GM21526 (cell line): ENCODE data around the gene MOB3A.

Experiments
- ATAC-seq: cut with Tn5 transposase; IDR thresholded peaks from one replicate; pipeline ENCODE4 v1.9.1; 2021; ENCODE audit warnings: moderate library complexity; ENCODE audit not compliant: unreplicated experiment, low FRiP score

The MOB3A gene

DNA sequence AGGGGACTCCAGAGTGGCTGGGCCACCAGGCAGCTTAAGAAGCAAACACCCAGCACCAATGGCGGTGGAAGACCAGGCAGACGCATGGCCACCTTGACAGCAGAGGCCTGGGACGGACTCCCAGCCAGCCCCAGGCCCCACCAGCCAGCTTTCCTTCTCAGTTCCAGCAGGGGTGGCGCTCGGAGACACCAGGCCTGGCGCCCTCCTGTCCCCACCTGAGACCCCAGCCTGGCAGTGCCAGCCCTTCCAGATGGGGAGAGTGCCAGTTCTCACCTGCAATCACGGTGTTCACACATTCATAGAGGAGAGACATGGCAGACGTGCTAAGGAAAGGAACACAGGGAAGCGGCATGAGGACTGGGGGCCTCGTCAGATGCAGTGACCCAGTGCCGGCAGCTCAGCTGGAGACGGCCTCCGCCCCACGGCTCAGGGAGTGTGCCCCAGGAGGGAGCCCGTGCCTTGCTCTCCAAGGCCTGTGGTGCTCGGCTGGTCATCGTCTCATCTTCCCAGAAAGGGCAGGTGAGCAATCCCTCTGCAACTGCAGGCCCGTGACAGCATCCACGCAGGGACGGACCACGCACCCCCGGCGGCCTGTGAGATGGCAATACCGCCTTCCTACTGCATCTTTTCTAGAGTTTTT lies 30.9 kb upstream of the MOB3A start:
- no peak for ATAC-seq

DNA sequence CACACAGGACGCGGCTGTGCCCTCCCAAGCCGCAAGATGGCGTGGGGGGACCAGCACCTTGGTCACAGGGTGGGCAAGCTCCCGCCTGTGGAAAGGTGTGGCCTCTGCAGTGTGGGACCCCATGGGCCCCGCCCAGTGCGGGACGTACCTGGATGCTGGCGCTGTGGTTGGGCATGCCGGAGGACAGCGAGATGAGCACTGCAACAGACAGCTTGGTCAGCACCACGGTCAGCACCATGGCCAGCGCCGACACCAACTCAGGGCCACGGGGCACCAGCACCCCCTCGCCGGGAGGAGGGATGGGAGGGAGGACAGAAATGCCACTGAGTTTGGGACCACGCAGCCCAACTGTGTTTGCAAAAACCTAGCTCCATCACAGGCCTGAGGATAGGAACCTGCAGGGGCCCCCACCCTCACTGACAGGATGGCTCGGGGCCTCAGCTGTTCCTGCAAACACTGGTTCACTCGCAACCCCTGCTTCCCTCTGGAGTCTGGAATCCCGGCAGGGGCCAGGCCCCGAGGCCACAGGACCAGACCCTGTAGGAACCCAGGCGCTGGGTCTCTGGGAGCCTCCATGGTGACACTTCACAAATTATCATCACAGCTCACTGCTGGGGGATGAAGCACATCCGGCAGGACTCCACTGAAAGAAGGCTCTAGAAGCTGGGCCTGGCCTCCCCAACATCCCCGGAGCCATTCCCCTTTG lies 27.7 kb upstream of the MOB3A start:
- no peak for ATAC-seq

DNA sequence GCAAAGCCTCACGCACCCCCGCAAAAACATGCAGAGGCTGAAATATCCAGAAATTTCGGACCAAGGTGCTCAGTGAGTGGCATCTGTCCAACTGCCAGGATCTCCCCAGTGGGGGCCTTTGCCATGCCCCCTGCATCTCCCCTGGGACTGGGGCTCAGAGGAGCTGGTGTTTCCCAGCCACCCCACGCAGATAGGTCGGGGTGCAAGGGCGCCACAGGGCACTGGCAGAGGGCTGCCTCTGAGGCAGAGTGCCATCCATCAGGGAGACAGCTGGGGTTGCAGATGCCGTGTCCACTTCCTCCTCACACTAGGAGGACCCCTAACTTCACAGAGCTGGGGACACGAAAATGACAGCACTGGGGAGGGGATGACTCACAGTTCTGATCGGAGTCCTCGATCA lies 26.9 kb upstream of the MOB3A start:
- ATAC-seq = no peak

GRCh38 chr19:2122251-2122650 lies 26.1 kb upstream of the MOB3A start:
- ATAC-seq = no peak

- no peak for ATAC-seq
Observed at GRCh38 chr19:2121416-2122051, 25.4 kb upstream of the MOB3A start.

- no peak for ATAC-seq
Observed at GRCh38 chr19:2120821-2121220, 24.7 kb upstream of the MOB3A start.

GRCh38 chr19:2119921-2120785 lies 24.0 kb upstream of the MOB3A start:
- ATAC-seq = no peak

DNA sequence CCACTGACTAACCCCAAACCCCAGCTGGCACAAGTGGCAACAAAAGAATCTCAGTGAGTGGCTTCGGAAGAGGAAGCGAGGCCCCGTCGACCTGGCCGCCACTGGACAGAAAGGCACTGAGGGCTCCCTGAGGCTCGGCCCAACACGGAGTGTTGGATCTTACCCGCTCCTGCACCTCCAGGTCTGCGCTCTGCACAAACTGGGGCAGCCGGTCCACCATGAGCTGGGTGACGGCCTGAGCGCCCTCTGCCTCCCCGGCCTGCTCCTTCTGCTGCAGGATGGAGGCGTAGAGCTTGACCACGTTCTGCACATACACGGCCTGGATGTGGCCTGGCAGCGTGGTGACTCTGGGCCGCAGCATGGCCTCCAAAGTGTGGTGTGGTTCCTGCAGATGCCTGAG lies 22.3 kb upstream of the MOB3A start:
- no peak for ATAC-seq

DNA sequence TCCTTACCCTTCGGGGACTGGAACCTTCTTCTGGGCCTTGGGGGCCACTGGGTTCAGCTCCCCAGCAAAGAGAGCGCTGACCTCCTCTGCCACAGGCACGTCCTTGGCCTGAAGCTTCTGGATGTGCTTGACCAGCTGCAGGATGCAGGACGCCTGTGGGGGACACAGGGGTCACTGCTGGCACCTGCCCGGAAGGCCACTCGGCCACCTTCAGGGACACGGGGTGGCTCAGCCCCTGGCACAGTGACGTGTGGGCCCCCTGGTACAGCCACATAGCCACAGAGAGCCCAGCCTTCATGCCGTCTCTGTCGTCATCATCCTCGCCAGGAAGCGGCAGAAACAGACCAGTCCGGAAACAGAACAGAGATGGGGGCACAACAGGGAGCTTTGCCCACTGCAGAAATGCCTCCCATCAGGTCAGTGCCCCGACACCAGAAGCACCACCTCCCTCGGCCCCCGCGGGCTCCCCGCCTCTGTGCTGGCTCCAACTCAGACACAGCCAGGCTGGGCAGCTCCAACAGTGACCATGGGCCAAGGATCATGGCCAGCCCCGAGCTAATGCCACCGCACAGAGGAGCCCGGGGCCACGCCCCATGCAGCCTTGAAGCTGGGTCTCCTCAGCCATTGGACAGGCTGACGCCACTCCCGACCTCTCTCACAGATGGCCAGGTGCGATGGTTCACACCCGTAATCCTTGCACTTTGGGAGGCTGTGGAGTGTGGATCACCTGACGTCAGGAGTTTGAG lies 21.3 kb upstream of the MOB3A start:
- ATAC-seq = no peak

GRCh38 chr19:2116507-2116906 lies 20.4 kb upstream of the MOB3A start:
- ATAC-seq = no peak

DNA sequence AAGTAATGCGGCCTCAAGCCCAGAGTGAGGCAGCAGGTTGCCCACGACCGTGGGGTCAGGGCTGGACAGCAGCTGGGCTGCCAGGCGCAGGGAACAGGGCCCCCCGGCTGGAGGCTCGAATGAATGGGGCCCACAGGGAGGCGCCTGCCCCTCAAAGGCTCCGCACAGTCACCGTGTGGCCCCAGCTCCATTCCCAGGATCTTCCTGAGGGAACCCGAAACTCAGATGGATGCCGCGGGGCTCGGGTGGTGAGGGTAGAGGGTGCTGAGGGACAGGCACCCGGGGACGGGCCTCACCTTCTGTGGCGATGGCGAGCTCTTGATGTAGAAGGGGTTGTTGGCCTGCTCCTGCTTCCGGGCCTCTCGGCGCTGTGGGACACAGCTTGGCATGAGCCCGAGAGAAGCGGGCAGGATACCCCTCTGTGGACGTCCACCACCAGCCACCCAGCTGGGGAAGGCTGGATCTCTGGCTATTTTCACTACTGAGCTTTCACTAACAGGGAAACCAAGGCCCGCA lies 19.8 kb upstream of the MOB3A start:
- no peak for ATAC-seq

DNA sequence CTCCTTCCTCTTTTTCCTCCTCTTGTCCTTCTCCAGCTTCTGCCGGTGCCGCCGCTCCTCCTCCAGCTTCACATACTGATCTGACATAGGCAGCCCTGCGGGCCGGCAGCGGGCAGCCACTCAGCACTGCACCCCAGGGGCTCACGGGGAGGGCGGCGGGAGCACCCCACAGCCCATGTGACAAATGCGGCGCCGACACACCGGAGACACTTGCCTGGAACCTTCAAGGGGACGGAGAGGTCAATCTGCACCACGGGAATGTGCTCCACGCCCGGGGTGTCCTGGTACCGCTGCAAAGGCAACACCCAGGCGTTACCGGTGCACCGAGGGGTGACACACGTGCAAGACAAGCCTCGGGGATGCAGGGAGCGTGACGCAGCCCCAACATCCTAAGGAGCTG lies 19.2 kb upstream of the MOB3A start:
- ATAC-seq = no peak

DNA sequence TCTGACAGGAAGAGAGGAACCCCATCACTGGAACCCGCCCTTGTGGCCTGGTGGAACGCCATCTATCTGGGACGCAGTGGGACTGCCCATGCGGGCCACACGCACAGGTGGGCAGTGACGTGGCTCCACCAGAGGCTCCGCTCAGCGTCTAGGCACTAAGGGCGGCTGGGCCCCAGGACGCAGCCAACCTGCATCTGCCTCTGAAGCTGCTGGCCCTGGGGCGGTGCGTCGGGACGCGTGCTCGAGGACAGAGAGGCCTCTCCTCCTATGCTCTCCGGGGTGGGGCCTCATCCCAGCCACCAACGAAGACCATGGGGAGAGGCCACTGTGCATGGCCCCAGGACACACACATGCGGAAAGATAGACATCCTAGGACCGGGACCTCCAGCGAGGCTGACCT lies 18.7 kb upstream of the MOB3A start:
- ATAC-seq = no peak

DNA sequence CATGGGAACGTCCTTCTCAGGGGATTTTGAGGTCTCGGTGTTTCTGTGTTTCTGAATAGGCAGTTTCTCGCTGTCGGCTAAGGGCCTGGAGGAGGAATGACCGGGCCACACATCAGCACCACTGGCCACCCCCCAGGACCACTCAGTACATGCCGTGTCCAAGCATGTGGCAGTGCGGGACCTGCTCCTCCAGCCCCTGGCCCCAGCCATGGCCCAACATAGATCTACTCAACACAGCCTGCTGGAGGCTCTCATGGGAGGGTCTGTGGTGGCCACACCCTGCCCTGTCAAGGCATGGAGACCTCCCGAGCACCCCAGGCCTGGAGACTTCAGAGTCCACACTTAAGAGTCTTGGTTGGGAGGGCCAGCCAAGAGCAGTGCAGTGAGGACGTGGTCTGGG lies 18.1 kb upstream of the MOB3A start:
- no peak for ATAC-seq

DNA sequence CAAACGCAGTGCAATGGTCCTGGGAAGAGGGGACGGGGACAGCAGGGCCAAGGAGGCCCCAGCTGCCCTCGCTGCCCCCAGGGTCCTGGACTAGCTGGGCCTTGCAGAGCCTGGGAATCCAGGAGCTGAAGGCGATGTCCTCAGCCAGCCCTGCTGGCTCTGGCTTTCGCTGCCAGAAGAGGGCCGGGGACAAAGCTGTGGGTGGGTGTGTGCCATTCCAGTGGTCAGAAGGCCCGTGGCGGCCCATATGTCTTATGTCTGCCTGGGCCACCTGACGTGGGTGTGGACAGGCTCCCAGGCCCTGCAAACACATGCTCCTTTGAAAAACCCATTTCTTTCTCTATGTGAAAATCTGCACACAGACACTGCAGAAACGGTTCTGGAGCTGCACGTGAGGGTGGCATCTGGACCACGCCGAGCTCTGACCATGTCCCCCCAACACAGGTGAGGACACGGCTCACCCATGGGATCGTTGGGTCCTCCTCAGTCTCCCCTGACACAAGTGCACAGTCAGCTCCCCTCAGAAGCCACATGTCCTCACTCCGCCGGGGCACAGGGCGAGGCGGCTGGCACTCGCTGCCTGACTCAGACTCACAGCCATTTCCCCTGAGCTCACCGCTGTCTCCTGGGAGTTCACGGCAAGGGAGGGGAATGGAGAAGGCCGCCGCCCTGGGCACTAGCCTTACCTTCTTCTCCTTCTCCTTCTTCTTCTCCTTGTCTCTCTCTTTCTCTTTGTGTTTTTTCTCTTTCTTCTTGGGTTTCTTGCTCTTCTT lies 17.5 kb upstream of the MOB3A start:
- ATAC-seq = no peak

DNA sequence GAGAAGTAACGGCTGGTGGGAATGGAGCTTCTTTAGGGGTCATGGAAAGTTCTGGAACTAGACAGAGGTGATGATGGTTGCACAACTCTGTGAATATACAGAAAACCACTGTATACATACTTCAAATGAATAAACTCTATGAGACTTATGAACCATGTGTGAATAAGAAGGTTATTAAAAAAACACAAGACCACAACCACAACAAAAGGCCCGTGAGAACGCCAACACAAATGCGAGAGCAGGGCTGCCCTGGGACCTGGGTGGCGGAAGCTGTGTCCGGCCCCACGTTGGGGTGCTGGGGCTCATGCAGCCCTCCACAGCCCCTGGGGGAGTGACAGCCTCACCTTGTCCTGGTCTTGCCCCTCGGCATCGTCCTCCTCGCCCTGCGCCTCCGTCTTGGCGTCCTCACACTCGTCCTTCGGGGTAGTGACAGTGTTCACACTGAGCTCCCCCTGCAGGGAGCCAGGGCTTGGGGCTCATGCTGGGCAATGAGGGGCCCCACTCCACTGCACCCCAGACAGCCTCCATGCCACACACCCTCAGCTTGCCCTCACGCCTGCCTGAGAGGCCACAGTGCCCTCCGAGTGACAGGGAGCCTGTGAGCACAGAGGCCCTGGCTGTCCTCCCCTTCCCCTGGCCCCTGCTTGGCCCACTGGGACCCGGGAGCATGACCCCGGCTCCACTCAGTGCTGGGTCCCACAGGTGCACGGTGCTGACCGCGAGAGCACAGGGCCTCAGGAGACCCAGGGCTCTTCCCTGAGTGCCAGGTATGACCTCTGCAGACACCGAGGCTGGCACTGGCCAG lies 16.6 kb upstream of the MOB3A start:
- ATAC-seq = no peak

DNA sequence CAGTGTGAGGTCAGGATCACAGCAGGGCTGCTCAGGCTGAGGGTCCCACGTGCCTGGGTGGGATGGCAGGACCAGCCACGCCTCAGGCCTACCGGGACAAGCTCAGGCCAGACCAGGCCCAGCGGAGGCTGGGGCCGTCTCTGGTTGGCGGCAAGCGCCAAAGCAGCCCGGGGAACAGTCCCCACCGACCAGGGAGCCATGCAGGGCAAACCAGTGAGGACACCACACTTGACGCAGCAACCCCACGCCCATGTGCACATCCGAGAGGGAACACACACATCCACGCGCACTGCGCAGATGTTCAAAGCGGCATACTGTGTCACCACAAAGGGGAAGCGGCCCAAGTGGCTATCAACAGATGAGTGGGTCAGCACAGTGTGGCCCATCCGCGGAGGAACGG lies 15.8 kb upstream of the MOB3A start:
- no peak for ATAC-seq

GRCh38 chr19:2111425-2111824 lies 15.3 kb upstream of the MOB3A start:
- ATAC-seq = no peak

DNA sequence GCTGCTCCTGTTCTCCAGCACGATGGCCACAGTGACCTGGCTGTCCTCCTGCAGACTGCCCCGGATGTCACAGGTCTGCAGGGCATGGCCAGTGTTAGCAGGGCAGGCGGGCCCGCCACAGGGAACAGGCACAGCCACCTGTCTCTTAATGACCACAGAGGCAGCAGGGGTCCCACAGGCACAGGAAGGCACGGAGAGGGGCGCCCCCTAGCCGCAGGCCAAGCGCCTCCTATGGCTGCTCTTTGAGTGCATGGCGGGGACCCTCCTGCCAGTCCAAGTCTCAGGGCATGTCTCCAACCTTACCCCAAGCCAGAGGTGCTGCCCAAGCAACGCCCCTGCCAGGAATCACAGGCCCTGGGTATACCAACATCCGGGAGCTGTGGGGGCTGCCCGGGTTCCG lies 14.7 kb upstream of the MOB3A start:
- no peak for ATAC-seq
